GM21737 (cell line): ENCODE results near the gene PLXDC2.
"Not testable (repeated sequence)": the region's sequence is repeated elsewhere in the genome, so short reads cannot be mapped to it uniquely, and the experiment has no call there.

Experiments
- ATAC-seq: cut with Tn5 transposase; IDR thresholded peaks from one replicate; pipeline ENCODE4 v1.9.1; 2021; ENCODE audit warnings: mild to moderate bottlenecking, moderate library complexity; ENCODE audit not compliant: unreplicated experiment

Gene PLXDC2

GRCh38 chr10:20166096-20166675, 350.0 kb downstream of the PLXDC2 start:
- ATAC-seq, result no peak

- ATAC-seq, result no peak
Measured at GRCh38 chr10:20170661-20171060, 354.4 kb downstream of the PLXDC2 start.

- no peak for ATAC-seq
Measured at GRCh38 chr10:20173046-20173445, 356.8 kb downstream of the PLXDC2 start.

GRCh38 chr10:20175719-20176118, 359.5 kb downstream of the PLXDC2 start:
- ATAC-seq, result no peak

GRCh38 chr10:20180766-20181165, 364.5 kb downstream of the PLXDC2 start:
- no peak for ATAC-seq

- ATAC-seq, result no peak
Measured at GRCh38 chr10:20181434-20181833, 365.2 kb downstream of the PLXDC2 start.

- ATAC-seq, result no peak
Measured at GRCh38 chr10:20185116-20185515, 368.9 kb downstream of the PLXDC2 start.

GRCh38 chr10:20191392-20191791, 375.2 kb downstream of the PLXDC2 start:
- ATAC-seq, result not testable (repeated sequence)

GRCh38 chr10:20195076-20195475, 378.8 kb downstream of the PLXDC2 start:
- no peak for ATAC-seq

GRCh38 chr10:20200758-20201157, 384.5 kb downstream of the PLXDC2 start:
- no peak for ATAC-seq

GRCh38 chr10:20202337-20202736, 386.1 kb downstream of the PLXDC2 start:
- ATAC-seq, result no peak

- ATAC-seq, result no peak
Measured at GRCh38 chr10:20207653-20208052, 391.4 kb downstream of the PLXDC2 start.

- ATAC-seq, result not testable (repeated sequence)
Measured at GRCh38 chr10:20209098-20209497, 392.9 kb downstream of the PLXDC2 start.

- ATAC-seq, result no peak
Measured at GRCh38 chr10:20215547-20216152, 399.4 kb downstream of the PLXDC2 start.

- ATAC-seq, result no peak
Measured at GRCh38 chr10:20221356-20221755, 405.1 kb downstream of the PLXDC2 start.

- no peak for ATAC-seq
Measured at GRCh38 chr10:20228729-20229128, 412.5 kb downstream of the PLXDC2 start.

- no peak for ATAC-seq
Measured at GRCh38 chr10:20232079-20232705, 416.0 kb downstream of the PLXDC2 start.

GRCh38 chr10:20233423-20233822, 417.2 kb downstream of the PLXDC2 start:
- no peak for ATAC-seq

- ATAC-seq, result no peak
Measured at GRCh38 chr10:20234579-20234978, 418.3 kb downstream of the PLXDC2 start.

GRCh38 chr10:20237091-20237570, 420.9 kb downstream of the PLXDC2 start:
- ATAC-seq, result no peak

- ATAC-seq, result no peak
Measured at GRCh38 chr10:20237586-20237985, 421.4 kb downstream of the PLXDC2 start.

- ATAC-seq, result no peak
Measured at GRCh38 chr10:20240643-20241042, 424.4 kb downstream of the PLXDC2 start.
